GM18508 (cell line): ENCODE measurements around the gene ENPP4.
"Not testable (repeated sequence)": the region's sequence is repeated elsewhere in the genome, so short reads cannot be mapped to it uniquely, and the experiment has no call there.

Experiments
- ATAC-seq: cut with Tn5 transposase; IDR thresholded peaks from one replicate; pipeline ENCODE4 v1.9.1; 2021; ENCODE audit warnings: moderate number of reproducible peaks; ENCODE audit not compliant: insufficient read depth, unreplicated experiment

ENPP4 gene

GRCh38 chr6:46129629-46130511 is at the start of gene ENPP4:
TSS of gene ENPP4 (plus strand) at chr6:46129989. CDS start at chr6:46139584, 9,595 bp downstream.
- peak; percentile 90 for ATAC-seq

- ATAC-seq = no peak
Observed at GRCh38 chr6:46080111-46080510, 49.7 kb upstream of the ENPP4 start.

GRCh38 chr6:46085688-46086087 is 44.1 kb upstream of the ENPP4 start:
- ATAC-seq = not testable (repeated sequence)

- no peak for ATAC-seq
Observed at GRCh38 chr6:46090115-46091079, 39.4 kb upstream of the ENPP4 start.

- no peak for ATAC-seq
Observed at GRCh38 chr6:46091080-46091478, 38.7 kb upstream of the ENPP4 start.

GRCh38 chr6:46095251-46095650 is 34.5 kb upstream of the ENPP4 start:
- ATAC-seq = no peak

GRCh38 chr6:46097366-46097765 is 32.4 kb upstream of the ENPP4 start:
- no peak for ATAC-seq

- no peak for ATAC-seq
Observed at GRCh38 chr6:46098678-46099077, 31.1 kb upstream of the ENPP4 start.

GRCh38 chr6:46099952-46100351 is 29.8 kb upstream of the ENPP4 start:
- no peak for ATAC-seq

- no peak for ATAC-seq
Observed at GRCh38 chr6:46102123-46102522, 27.7 kb upstream of the ENPP4 start.

- no peak for ATAC-seq
Observed at GRCh38 chr6:46103441-46104115, 26.2 kb upstream of the ENPP4 start.

- ATAC-seq = no peak
Observed at GRCh38 chr6:46104209-46104608, 25.6 kb upstream of the ENPP4 start.

GRCh38 chr6:46105568-46105967 is 24.2 kb upstream of the ENPP4 start:
- no peak for ATAC-seq

GRCh38 chr6:46113370-46113769 is 16.4 kb upstream of the ENPP4 start:
- ATAC-seq = no peak

GRCh38 chr6:46115634-46116033 is 14.2 kb upstream of the ENPP4 start:
- no peak for ATAC-seq

- no peak for ATAC-seq
Observed at GRCh38 chr6:46116289-46116688, 13.5 kb upstream of the ENPP4 start.

GRCh38 chr6:46118157-46118556 is 11.6 kb upstream of the ENPP4 start:
- ATAC-seq = no peak

GRCh38 chr6:46118836-46119235 is 11.0 kb upstream of the ENPP4 start:
- no peak for ATAC-seq

- not testable (repeated sequence) for ATAC-seq
Observed at GRCh38 chr6:46119679-46120078, 10.1 kb upstream of the ENPP4 start.

GRCh38 chr6:46128476-46128875 is 1.3 kb upstream of the ENPP4 start:
- ATAC-seq = no peak

GRCh38 chr6:46129291-46129628 is 529 bp upstream of the ENPP4 start:
- no peak for ATAC-seq
